GM19397 (cell line): ENCODE measurements around the gene ZBTB49.
"Not testable (repeated sequence)": the region's sequence is repeated elsewhere in the genome, so short reads cannot be mapped to it uniquely, and the experiment has no call there.

Experiments
- ATAC-seq: cut with Tn5 transposase; IDR thresholded peaks from one replicate; pipeline ENCODE4 v1.9.1; 2021; ENCODE audit warnings: mild to moderate bottlenecking, moderate library complexity; ENCODE audit not compliant: unreplicated experiment

Gene ZBTB49, protein sequence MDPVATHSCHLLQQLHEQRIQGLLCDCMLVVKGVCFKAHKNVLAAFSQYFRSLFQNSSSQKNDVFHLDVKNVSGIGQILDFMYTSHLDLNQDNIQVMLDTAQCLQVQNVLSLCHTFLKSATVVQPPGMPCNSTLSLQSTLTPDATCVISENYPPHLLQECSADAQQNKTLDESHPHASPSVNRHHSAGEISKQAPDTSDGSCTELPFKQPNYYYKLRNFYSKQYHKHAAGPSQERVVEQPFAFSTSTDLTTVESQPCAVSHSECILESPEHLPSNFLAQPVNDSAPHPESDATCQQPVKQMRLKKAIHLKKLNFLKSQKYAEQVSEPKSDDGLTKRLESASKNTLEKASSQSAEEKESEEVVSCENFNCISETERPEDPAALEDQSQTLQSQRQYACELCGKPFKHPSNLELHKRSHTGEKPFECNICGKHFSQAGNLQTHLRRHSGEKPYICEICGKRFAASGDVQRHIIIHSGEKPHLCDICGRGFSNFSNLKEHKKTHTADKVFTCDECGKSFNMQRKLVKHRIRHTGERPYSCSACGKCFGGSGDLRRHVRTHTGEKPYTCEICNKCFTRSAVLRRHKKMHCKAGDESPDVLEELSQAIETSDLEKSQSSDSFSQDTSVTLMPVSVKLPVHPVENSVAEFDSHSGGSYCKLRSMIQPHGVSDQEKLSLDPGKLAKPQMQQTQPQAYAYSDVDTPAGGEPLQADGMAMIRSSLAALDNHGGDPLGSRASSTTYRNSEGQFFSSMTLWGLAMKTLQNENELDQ

DNA sequence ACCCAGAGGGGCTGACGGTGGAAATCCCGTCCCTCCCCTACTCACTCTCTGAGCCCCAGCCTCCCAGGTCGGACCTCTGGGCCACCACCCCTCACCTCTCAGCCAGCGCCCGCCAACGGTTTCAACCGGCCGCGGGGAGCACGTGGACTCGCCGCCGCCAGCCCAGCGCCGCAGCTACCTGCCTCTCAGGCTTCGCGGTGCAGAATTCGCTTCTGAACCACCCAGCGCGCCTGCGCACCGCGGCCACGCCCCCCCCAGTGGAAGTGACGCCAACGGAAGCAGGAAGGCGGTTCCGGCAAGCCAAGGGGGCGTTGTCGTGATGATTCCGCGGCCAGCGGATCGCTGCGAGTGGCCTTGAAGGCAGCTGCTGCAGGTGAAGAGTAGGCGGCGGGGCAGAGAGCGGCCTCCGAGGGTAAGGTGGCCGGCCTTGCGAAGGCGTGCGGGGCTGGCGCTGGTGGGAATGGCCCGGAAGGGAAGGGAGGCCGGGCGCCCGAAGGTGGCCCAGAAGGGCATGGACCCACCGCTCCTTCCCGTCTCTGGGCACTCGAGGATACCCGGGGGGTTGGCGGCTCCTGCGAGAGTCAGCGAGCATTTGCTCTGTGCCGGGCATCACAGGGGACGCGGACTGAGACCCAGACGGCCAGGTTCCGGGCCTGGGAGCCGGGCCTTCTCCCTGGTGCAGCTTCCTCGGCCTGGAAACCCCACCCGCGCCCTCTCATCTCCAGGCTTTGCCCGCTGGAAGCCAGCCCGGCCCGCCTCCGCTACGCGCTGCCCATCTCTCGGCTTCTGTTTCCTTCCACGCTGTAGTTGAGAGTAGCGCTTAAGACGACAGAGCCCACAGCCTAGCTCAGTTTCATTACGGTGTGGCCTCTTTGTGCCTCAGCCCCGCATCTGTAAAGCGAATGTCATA, at the start of gene ZBTB49, which contains the start of gene LYAR:
Gene ZBTB49 (plus strand): TSS at position 311 of the 910 bp plus-strand sequence. CDS start 9,695 bp downstream, outside the sequence.
Gene LYAR (minus strand): TSS at position 214 of the 910 bp plus-strand sequence. CDS start 6,412 bp downstream, outside the sequence.
- peak; percentile 92 for ATAC-seq

DNA sequence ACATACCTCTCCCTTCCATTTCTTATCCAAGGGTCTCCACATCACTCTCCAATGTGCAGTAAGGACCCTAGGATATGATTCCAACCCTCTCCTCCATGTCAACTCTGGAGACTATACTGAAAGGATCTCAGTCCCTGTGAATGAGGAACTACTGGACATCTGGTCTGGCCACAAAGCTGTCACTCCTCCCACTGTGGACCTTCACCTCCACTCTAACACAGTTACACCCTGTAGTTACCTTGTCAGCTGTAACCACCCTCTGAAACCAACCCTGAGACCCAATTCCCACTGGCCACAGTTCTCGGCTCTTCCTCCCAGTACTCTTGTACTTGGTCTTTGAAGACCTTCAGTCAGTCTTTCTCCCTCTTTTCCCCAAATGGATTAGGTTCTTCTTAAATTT, 44.9 kb upstream of the ZBTB49 start:
- ATAC-seq, result no peak

DNA sequence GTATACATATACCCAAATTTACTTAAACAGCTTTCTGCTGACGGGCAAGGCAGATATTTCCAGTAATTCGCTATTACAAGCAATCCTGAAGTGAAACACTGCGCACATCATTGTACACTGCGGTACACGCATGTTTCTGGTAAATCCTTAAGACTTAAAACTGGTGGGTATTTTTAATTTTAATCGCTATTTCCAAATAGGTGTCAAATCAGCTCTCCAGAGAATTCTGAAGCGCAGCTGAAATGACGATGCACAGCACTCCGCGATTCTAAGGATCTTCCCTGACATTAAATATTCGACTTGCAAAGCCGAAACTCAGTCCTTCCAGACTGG, 42.4 kb upstream of the ZBTB49 start:
- ATAC-seq, result peak; percentile 15

DNA sequence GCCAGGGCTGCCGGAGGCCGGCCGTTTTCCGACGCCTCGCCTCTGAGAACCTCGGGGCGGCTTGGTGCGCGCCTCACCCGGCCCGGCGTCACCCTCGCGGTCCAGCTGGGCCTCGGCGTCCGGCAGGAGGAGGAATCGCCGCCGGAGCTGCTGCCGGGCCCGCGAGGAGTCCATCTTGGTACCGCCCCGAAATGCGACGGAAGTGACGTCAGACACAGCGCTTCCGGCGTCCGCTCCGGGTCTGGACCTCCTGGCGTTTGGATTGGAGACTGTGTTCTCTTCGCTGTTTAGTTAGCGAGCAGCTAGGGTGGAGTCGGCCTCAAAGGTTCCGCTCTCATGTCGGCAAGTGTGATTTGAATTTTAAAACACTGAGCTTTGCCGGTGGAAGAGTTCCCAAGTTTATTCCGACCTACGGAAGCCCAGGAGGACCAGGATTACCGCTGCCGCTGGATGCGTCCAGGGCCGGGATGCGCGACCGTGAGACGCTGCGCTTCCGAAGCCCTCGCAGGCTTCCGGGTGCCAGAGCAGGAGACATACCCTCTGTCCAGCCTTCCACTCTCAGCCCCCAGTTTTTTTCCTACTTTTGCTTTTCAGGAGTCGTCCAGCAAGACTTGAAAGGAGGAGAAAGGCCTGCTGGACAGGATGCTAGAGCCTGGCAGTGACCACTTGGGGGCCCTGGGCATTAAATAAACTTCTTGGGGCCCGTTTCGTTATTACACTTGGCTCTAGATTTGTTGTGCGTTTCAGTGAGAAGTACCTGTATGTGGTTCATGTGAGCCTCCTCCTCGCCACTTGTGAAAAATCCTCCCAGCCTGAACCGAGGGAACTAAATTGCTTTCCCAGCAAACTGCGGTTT, 41.8 kb upstream of the ZBTB49 start, which contains the start of gene TMEM128:
Gene TMEM128 (minus strand): TSS at position 195 of the 856 bp plus-strand sequence. CDS start 21 bp downstream, at position 174.
- peak; percentile 97 for ATAC-seq

DNA sequence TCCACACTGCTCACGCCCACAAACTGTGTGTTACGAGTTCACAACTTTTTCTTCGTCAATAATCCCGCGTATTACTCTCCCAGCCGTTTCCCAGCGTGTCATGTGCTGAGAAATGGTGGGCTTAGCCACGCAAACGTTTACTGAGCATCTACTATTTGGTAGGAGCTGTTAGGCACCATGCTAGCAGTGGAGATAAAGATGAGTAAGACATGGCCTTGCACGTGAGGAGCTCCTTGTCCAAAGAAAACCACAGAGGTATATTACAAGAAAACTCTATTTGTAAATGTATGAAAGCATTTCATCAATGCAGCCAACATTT, 41.2 kb upstream of the ZBTB49 start:
- ATAC-seq, result no peak

DNA sequence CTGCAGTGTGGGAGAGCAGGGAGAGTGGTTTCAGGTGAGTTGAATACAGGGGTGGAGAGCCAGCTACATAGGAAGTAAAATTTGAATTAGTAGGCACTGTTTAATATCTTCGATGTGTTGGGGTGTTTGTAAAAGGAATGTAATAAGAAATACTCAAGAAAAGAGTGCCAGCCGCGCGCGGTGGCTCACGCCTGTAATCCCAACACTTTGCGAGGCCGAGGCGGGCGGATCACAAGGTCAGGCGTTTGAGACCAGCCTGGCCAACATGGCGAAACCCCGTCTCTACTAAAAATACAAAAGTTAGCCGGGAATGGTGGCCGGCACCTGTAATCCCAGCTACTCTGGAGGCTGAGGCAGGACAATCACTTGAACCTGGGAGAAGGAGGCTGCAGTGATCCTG, 40.7 kb upstream of the ZBTB49 start:
- ATAC-seq, result not testable (repeated sequence)

DNA sequence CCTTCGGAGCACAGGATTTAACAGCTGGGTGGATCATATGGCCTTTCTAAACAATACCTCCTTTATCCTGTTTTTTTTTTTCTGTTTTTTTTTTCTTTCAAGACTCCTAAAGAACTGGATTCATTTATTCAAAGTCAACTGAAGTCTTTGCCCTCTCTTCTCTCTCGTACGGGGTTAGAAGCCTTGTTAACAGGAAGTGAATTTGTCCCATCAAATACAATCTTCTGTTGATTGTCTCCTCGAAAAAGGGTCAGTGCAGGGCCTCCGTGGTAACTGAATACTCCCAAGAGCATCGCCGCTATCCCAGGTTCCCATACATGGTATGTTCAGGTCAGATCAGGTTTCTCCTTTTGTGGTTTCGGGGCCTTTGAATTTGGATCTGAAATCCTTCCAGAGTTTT, 40.2 kb upstream of the ZBTB49 start:
- ATAC-seq, result no peak

DNA sequence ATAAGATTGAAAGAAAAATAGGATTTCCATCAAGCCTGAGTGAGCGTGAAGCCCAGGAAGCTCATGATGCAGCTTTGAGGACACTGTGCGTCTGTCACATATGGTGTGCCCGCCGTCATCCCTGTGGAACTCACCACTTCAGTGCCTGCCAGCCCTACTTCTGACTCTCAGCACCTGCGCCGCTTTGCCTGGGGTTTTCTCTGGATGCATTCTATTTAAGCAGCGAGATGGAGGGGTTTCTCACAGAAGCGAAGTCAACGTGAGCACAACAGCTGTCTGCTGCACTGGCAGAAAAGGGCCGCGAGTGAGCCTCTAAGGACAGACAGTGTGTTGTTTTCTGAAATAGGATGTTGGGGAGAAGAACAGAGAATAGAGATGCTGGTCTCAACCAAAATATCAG, 35.9 kb upstream of the ZBTB49 start:
- ATAC-seq, result no peak

DNA sequence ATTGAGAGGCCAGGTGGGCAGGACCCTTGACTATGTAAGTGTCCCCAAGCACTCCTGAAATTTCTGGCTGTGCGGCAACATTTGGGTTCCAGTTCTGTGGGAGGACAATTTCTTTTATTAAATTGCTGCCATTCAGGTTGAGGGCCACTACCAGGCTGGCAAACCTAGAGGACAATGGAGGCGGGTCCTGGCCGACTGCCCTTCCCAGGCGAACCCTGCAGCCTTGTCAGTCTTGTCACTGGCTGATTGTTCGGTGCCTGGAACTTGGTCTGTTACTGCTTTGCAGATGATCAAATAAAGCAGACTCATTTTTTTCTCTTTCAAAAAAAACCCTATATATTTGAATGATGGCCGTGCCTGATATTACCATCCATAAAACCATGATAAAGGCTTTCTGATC, 35.4 kb upstream of the ZBTB49 start:
- no peak for ATAC-seq

DNA sequence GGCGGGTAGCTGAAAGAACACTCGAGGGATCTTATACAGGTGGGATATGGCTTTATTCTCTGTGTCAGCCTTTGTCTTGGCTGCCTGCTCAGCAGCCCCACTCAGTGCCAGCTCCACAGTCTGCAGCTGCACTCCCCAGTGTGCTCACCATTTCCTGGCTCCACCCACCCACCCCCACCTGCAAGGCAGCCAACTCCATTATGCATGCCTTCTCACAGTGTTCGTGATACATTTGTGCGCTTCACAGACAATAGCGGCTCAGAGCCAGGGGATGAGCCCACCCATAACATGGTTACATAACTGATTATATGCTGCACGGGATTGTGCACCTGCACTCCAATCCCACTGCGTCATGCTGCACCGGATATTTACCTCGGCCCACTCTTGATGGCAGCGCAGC, 33.3 kb upstream of the ZBTB49 start:
- ATAC-seq, result no peak

DNA sequence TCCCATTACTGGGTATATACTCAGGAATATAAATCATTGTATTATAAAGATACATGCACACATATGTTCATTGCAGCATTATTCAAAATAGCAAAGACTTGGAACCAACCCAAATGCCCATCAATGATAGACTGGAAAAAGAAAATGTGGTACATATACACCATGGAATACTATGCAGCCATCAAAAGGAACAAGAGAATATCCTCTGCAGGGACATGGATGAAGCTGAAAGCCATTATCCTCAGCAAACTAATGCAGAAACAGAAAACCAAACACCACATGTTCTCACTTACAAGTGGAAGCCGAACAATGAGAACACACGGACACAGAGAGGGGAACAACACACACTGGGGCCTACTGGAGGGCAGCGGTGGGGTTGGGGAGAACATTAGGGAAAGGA, 32.3 kb upstream of the ZBTB49 start:
- ATAC-seq, result not testable (repeated sequence)

DNA sequence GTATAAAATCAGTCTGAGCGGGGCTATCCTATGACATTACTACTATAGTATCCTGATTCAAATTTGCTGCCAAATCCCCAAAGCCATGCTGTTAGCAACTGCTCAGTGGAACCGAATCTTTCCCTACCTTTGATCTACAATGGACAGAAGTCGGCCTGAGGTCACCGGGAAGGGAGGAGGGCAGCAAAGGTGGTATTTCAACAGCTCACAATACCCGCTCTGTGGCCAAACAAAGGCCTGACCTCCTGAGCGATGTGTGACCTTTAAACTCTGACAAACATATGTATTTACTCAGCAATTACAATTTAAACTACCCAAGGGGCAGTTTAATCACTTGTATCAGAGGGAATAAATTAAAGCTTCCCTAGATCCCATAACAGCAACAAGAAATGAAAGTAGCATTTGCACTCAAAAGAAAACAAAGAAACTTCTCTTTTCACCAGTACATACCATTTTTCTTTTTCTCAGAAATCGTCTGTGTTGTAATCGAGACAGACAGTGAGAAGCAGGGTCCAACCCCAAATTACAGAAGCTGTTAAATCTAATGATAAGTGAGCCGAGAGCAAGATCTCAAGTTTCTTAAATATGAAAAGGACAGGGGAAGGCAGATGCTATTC, 30.5 kb upstream of the ZBTB49 start:
- ATAC-seq, result no peak

DNA sequence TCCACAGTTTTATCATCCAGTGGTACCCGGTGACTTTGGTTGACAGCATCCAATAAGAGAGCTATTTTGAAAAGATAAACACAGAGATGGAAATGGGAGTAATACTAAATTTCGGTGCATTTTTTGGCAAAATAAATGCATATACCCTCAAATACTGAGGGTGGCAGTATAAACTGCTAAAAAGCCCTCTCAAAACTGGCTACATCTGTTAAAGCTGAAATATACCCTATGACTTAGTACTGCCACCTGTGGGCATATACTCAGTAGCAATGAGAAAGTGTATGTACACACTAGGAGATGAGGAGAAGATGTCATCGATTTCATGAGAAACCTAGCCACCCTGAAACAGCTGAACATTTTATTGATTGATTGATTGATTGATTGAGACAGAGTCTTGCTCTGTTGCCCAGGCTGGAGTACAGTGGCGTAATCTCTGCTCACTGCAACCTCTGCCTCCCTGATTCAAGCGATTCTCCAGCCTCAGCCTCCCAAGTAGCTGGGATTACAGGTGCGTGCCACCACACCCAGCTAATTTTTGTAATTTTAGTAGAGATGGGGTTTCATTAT, 29.8 kb upstream of the ZBTB49 start:
- no peak for ATAC-seq

DNA sequence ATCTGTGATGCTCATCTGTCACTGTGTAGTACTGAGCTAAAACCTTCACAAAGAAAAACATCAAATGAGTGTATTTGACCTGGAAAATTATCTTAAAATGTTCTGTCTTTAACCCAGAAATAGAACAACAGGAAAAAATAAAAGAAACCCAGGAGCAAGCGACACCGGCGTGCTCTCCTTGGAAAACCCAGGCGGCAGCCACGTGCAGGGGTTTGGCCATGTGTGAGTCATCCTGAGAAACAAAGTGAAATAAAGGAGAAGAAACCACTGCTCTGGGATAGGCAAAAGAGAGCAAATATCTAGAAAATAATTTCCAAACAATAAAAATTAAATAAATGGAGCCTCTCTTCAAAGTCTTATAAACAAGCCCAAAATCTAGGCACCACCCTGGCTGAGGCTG, 22.1 kb upstream of the ZBTB49 start:
- no peak for ATAC-seq

DNA sequence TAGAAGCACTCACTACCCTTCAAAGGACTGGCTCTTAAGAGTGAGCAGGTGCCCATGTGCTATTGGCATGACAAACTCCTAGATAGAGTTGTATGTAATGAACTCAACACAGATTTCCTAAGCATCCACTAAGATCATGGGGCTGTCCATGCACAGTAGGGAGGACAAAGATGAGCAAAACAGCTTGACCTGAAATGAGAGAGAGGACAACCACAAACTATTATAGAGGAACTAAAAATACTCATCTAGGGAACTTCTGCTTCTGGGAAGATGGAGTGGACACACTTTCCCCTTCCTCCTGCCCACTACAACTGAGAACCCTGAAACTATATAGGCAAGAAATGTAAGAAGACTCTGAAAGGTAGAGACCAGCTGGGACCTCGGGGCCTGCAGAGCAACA, 21.3 kb upstream of the ZBTB49 start:
- ATAC-seq, result no peak

DNA sequence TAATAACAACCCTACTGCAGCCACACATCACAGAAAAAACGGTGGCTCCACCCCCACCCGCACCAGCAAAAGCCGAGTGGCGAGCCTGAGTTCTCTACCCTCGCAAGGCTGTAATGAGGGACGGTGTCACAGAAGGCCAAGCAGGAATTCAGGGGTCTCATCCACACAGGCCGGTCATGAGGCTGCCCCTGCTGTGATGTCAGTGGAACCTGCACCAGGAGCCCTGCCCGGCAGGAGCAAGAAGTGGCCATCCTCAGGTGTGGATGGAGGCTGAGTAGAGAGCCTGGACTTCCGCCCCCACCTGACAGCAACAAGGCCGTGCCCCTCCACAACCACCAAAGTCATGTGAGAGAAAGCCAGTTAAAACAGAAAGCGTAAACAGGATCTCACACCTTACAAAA, 20.7 kb upstream of the ZBTB49 start:
- no peak for ATAC-seq

DNA sequence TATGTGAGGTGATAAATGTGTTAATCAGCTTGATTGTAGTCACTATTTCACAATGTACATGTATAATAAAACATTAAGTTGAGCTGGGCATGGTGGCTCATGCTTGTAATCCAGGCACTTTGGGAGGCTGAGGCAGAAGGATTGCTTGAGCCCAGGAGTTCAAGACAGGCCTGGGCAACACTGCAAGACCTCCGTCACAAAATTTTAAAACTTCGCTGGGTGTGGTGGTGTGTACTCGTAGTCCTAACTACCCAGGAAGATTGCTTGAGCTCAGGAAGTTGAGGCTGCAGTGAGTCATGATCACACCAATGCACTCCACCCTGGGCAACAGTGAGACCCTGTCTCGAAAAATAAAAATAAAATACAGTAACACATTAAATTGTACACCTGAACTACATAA, 20.2 kb upstream of the ZBTB49 start:
- no peak for ATAC-seq

DNA sequence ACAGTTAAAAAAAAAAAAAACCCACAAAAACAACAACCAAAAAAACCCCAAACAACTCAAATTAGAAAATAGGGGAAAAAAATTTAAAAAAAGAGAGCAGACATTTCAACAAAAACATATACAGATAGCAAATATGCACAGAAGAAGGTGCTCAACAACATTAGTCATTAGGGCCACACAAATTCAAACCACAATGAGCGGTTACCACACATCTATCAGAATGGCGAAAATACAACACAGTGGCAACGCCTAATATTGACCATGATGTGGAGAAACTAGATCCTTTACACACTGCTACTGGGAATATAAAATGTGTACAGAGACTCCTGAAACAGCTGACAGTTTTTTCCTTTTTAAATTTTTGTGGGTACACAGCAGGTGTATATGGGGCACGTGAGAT, 19.5 kb upstream of the ZBTB49 start:
- no peak for ATAC-seq

DNA sequence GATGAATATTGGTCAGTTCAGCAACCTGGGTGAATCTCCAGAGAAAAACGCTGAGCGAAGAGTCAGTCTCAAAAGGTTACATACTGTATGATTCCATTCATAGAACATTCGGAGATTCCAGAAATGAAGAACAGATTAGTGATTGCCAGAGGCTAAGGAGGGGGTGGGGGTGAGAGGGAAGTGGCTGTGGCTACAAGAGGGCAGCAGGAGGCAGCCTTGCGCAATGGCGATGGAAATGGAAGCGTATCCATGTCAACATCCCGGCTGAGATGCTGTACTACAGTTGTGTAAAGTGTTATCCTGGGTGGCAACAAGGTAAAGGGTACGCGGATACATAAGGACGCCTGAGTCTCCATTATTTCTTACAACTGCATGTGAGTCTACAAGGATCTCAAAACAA, 18.1 kb upstream of the ZBTB49 start:
- no peak for ATAC-seq

DNA sequence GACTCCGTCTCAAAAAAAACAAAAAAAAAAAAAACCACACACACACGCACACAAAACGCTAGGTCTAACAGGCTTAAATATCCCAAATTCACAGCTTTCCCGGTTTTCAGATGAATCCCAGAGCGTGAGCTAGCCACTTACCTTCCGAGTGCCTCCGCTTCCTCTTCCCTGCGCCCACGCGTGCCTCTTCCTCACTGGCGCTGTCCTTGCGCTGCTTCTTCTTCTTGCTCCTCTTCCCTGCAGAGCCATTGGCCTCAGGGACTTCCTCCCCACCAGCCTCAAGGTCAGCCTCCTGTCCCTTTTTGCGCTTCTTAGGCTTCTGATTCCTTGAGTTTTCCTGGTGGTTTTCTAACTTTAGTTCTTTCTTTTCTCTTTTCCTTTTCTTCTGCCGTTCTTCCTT, 15.8 kb upstream of the ZBTB49 start:
- ATAC-seq, result no peak
